A673 (cell line): ENCODE results near the gene SKOR1.

Experiments used
- EZH2 ChIP-seq: fragments of 200-600 bp; sonication (generic); IDR thresholded peaks from 2 replicates; pipeline ENCODE4 v1.6.1; 2017; ENCODE audit warnings: borderline replicate concordance, low read depth, mild to moderate bottlenecking, mixed read lengths, antibody characterized with exemption, low read length; ENCODE audit not compliant: poor library complexity, severe bottlenecking
- TF ChIP-seq, protein P1 (sequence below): fragments of 300-800, 200-600 bp; sonication (generic); conservative IDR thresholded peaks from 2 replicates; pipeline ENCODE4 v1.5.1; 2017; ENCODE audit warnings: low read depth, mild to moderate bottlenecking, antibody characterized with exemption, low read length, moderate library complexity, mixed read lengths

DNA sequence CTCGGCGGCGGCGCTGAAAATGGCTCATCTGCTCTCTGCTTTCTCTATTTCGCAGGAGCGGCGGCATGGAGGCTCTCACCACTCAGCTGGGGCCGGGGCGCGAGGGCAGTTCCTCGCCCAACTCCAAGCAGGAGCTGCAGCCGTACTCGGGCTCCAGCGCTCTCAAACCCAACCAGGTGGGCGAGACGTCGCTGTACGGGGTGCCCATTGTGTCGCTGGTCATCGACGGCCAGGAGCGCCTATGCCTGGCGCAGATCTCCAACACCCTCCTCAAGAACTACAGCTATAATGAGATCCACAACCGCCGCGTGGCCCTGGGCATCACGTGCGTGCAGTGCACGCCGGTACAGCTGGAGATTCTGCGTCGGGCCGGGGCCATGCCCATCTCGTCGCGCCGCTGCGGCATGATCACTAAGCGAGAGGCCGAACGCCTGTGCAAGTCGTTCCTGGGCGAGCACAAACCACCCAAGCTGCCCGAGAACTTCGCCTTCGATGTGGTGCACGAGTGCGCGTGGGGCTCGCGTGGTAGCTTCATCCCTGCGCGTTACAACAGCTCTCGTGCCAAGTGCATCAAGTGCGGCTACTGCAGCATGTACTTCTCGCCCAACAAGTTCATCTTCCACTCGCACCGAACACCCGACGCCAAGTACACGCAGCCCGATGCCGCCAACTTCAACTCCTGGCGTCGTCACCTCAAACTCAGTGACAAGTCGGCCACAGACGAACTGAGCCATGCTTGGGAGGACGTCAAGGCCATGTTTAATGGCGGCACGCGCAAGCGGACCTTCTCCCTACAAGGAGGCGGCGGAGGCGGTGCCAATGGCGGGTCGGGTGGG lies 790 bp downstream of the SKOR1 start:
- peak; percentile 99 for TF ChIP-seq EZH2
- TF ChIP-seq, protein P1, sequence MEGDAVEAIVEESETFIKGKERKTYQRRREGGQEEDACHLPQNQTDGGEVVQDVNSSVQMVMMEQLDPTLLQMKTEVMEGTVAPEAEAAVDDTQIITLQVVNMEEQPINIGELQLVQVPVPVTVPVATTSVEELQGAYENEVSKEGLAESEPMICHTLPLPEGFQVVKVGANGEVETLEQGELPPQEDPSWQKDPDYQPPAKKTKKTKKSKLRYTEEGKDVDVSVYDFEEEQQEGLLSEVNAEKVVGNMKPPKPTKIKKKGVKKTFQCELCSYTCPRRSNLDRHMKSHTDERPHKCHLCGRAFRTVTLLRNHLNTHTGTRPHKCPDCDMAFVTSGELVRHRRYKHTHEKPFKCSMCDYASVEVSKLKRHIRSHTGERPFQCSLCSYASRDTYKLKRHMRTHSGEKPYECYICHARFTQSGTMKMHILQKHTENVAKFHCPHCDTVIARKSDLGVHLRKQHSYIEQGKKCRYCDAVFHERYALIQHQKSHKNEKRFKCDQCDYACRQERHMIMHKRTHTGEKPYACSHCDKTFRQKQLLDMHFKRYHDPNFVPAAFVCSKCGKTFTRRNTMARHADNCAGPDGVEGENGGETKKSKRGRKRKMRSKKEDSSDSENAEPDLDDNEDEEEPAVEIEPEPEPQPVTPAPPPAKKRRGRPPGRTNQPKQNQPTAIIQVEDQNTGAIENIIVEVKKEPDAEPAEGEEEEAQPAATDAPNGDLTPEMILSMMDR, result no peak
